ENCODE results near the gene ATP5F1E. TPM values are rescaled to one million over a fixed set of nuclear protein-coding genes. Genes with fewer than 3 reads are reported as not detected.

ATP5F1E gene
- total and polyA plus RNA-seq, 2 experiments from 2014 or later: 12.9 to 211 TPM

- ATAC-seq (no peak), DNase-seq (ENCODE audit: low spot score) (no peak)
- Histone ChIP-seq H4K20me1 (replicated peaks; ENCODE audit: insufficient read depth) (peaks cover 8% of the 10 kb centered on the region; the same call in 1 of the 2 replicates), H3K36me3 (ENCODE audit: insufficient read depth) (peaks cover 68% of the 10 kb centered on the region), H3K4me2 (no peak overlapping the region), H3K4me1 (ENCODE audit: insufficient read depth) (no peaks in the 10 kb centered on the region), H3F3A (replicated peaks; ENCODE audit: low read depth) (no peaks in the 10 kb centered on the region), H3K4me3 (no peak overlapping the region), H2AFZ (no peak overlapping the region), H3K27ac (ENCODE audit: low read depth) (no peak overlapping the region), H3K27me3 (ENCODE audit: insufficient read depth) (no peaks in the 10 kb centered on the region), H3K79me2 (replicated peaks; ENCODE audit: insufficient read depth) (peaks cover 4% of the 10 kb centered on the region; the same call in 1 of the 2 replicates), H3K9me2 (ENCODE audit: insufficient read depth) (no peaks in the 10 kb centered on the region)
- no peak overlapping the region for H3K4me3 Mint-ChIP-seq
- peaks cover 93% of the 10 kb centered on the region for H3K36me3 Mint-ChIP-seq (ENCODE audit: low read depth)
- no peaks in the 10 kb centered on the region for H3K27me3 Mint-ChIP-seq (ENCODE audit: insufficient read depth, low read depth, poor library complexity)
- H3K4me1 Mint-ChIP-seq: no peaks in the 10 kb centered on the region
- TF ChIP-seq POLR2AphosphoS5 (IDR thresholded peaks at IDR 0.05; ENCODE audit: low read depth): no peak
- TF ChIP-seq NANOG (IDR thresholded peaks at IDR 0.05; ENCODE audit: borderline replicate concordance): no peak
- no peak for TF ChIP-seq ZNF462 (CRISPR knock-in tag; IDR thresholded peaks at IDR 0.05)
- TF ChIP-seq EZH2phosphoT487 (IDR thresholded peaks at IDR 0.05; ENCODE audit: unreplicated experiment): no peak
- TF ChIP-seq ZNF331 (CRISPR knock-in tag; IDR thresholded peaks at IDR 0.05; ENCODE audit: low read depth): no peak
- no peak for TF ChIP-seq EZH2 (IDR thresholded peaks at IDR 0.05; ENCODE audit: low read depth, unreplicated experiment)
- TF ChIP-seq ZNF114 (CRISPR knock-in tag; IDR thresholded peaks at IDR 0.05): no peak
- no peak for TF ChIP-seq CTCF (conservative IDR thresholded peaks at IDR 0.05; ENCODE audit: low read depth in 2 of 2)
- no peak for TF ChIP-seq ETS1 (IDR thresholded peaks at IDR 0.05)
- no peak for TF ChIP-seq REST (IDR thresholded peaks at IDR 0.05; ENCODE audit: unreplicated experiment)
- TF ChIP-seq STAT1 (IDR thresholded peaks at IDR 0.05; ENCODE audit: unreplicated experiment): no peak
- TF ChIP-seq JUNB (IDR thresholded peaks at IDR 0.05; ENCODE audit: unreplicated experiment): no peak
- no peak for TF ChIP-seq CREB1 (CRISPR knock-in tag; IDR thresholded peaks at IDR 0.05; ENCODE audit: low read depth)
- no peaks in the 10 kb centered on the region for H3K9me3 Mint-ChIP-seq
- H3K27ac Mint-ChIP-seq: no peak overlapping the region
Observed at GRCh38 chr20:58991715-58992114, 40.4 kb downstream of the ATP5F1E start.
